GM23338 (cell line): ENCODE results near the gene KCNMA1. TPM values are rescaled to one million over a fixed set of nuclear protein-coding genes. Genes with fewer than 3 reads are reported as not detected.

Experiments used
- ATAC-seq: fragments of 200-7000 bp; cut with Tn5 transposase; 3 replicates; pipeline ENCODE4 v1.9.1; 2020
- DNase-seq: peaks from one replicate; pipeline ENCODE4 v3.0.0-alpha.2; 2015; ENCODE audit warnings: low spot score
- H2AFZ ChIP-seq: fragments of 200-600 bp; sonication (generic); 2 replicates; pipeline ENCODE4 v1.8.0; 2016; ENCODE audit warnings: antibody characterized with exemption, mild to moderate bottlenecking, moderate library complexity
- H3F3A ChIP-seq: fragments of 200-600 bp; sonication (generic); replicated peaks from 2 replicates; pipeline ENCODE4 v1.8.0; 2017; ENCODE audit warnings: antibody characterized with exemption, mixed run types, low read depth
- H3K27ac ChIP-seq: fragments of 200-600 bp; sonication (generic); 2 replicates; pipeline ENCODE4 v1.6.1; 2016; ENCODE audit warnings: low read depth
- H3K27me3 ChIP-seq: fragments of 200-600 bp; sonication (generic); 2 replicates; pipeline ENCODE4 v1.8.0; 2016; ENCODE audit warnings: mild to moderate bottlenecking, mixed run types, moderate library complexity; ENCODE audit not compliant: insufficient read depth
- H3K36me3 ChIP-seq: fragments of 200-600 bp; sonication (generic); 2 replicates; pipeline ENCODE4 v1.8.0; 2016; ENCODE audit warnings: mild to moderate bottlenecking; ENCODE audit not compliant: insufficient read depth
- H3K4me1 ChIP-seq: fragments of 200-600 bp; sonication (generic); 2 replicates; pipeline ENCODE4 v1.8.0; 2016; ENCODE audit warnings: mild to moderate bottlenecking, moderate library complexity; ENCODE audit not compliant: insufficient read depth
- H3K4me2 ChIP-seq: fragments of 200-600 bp; sonication (generic); 2 replicates; pipeline ENCODE4 v1.7.1; 2017; ENCODE audit warnings: mixed run types
- H3K4me3 ChIP-seq: fragments of 200-600 bp; sonication (generic); 2 replicates; pipeline ENCODE4 v1.6.1; 2016; ENCODE audit warnings: mixed run types
- H3K79me2 ChIP-seq: fragments of 200-600 bp; sonication (generic); replicated peaks from 2 replicates; pipeline ENCODE4 v1.8.0; 2017; ENCODE audit warnings: mild to moderate bottlenecking; ENCODE audit not compliant: insufficient read depth
- H3K9me2 ChIP-seq: fragments of 200-600 bp; sonication (generic); 2 replicates; pipeline ENCODE4 v1.8.0; 2017; ENCODE audit not compliant: insufficient read depth
- H4K20me1 ChIP-seq: fragments of 200-600 bp; sonication (generic); replicated peaks from 2 replicates; pipeline ENCODE4 v1.8.0; 2017; ENCODE audit warnings: mild to moderate bottlenecking; ENCODE audit not compliant: insufficient read depth
- H3K27ac Mint-ChIP-seq: 2 replicates; pipeline ENCODE4 v1.8.0; 2020; ENCODE audit warnings: inconsistent platforms, mild to moderate bottlenecking, moderate library complexity, mixed read lengths
- H3K27me3 Mint-ChIP-seq: 3 replicates; pipeline ENCODE4 v1.8.0; 2022; ENCODE audit warnings: low read depth, mild to moderate bottlenecking, moderate library complexity, mixed read lengths, inconsistent platforms; ENCODE audit not compliant: insufficient read depth, poor library complexity
- H3K36me3 Mint-ChIP-seq: 3 replicates; pipeline ENCODE4 v1.8.0; 2021; ENCODE audit warnings: low read depth, mild to moderate bottlenecking, inconsistent platforms, moderate library complexity, mixed read lengths
- H3K4me1 Mint-ChIP-seq: 3 replicates; pipeline ENCODE4 v1.8.0; 2020; ENCODE audit warnings: mild to moderate bottlenecking, inconsistent platforms, mixed read lengths
- H3K4me3 Mint-ChIP-seq: 3 replicates; pipeline ENCODE4 v1.8.0; 2021; ENCODE audit warnings: moderate library complexity, mild to moderate bottlenecking, inconsistent platforms, mixed read lengths
- H3K9me3 Mint-ChIP-seq: 3 replicates; pipeline ENCODE4 v1.8.0; 2020; ENCODE audit warnings: moderate library complexity, mild to moderate bottlenecking, inconsistent platforms, mixed read lengths
- CREB1 ChIP-seq: fragments of 250-450 bp; sonication (Bioruptor Pico); IDR thresholded peaks from 2 replicates; pipeline ENCODE4 v1.5.0; 2020; ENCODE audit warnings: low read depth, mild to moderate bottlenecking, moderate library complexity
- CTCF ChIP-seq, 2 experiments: fragments of 200-600 bp in 1 of 2; sonication (generic) in 1 of 2; conservative IDR thresholded peaks; 2 replicates each; pipeline versions ENCODE4 v1.5.1 to v1.6.1; 2016 to 2017; ENCODE audit warnings: antibody characterized with exemption in 2 of 2, low read depth in 2 of 2, mild to moderate bottlenecking in 2 of 2, moderate library complexity in 1 of 2
- ETS1 ChIP-seq: IDR thresholded peaks from 2 replicates; pipeline ENCODE4 v1.6.1; 2016; ENCODE audit warnings: antibody characterized with exemption
- EZH2 ChIP-seq: fragments of 200-600 bp; sonication (generic); IDR thresholded peaks from one replicate; pipeline ENCODE4 v1.8.0; 2017; ENCODE audit warnings: antibody characterized with exemption, mild to moderate bottlenecking, low read depth; ENCODE audit not compliant: unreplicated experiment
- JUNB ChIP-seq: IDR thresholded peaks from one replicate; pipeline ENCODE4 v1.6.1; 2016; ENCODE audit warnings: antibody characterized with exemption; ENCODE audit not compliant: unreplicated experiment
- NANOG ChIP-seq: IDR thresholded peaks from 2 replicates; pipeline ENCODE4 v1.6.1; 2016; ENCODE audit warnings: antibody characterized with exemption, borderline replicate concordance
- POLR2AphosphoS5 ChIP-seq: IDR thresholded peaks from 2 replicates; pipeline ENCODE4 v1.6.1; 2016; ENCODE audit warnings: antibody characterized with exemption, low read depth
- REST ChIP-seq: IDR thresholded peaks from one replicate; pipeline ENCODE4 v1.6.1; 2018; ENCODE audit warnings: antibody characterized with exemption; ENCODE audit not compliant: unreplicated experiment
- STAT1 ChIP-seq: IDR thresholded peaks from one replicate; pipeline ENCODE4 v1.6.1; 2016; ENCODE audit warnings: antibody characterized with exemption; ENCODE audit not compliant: unreplicated experiment
- ZNF114 ChIP-seq: fragments of 250-450 bp; sonication (Bioruptor Pico); IDR thresholded peaks from 2 replicates; pipeline ENCODE4 v1.5.0; 2020; ENCODE audit warnings: mild to moderate bottlenecking, moderate library complexity
- ZNF331 ChIP-seq: fragments of 250-450 bp; sonication (Bioruptor Pico); IDR thresholded peaks from 2 replicates; pipeline ENCODE4 v1.5.0; 2020; ENCODE audit warnings: low read depth, mild to moderate bottlenecking, moderate library complexity
- ZNF462 ChIP-seq: fragments of 250-450 bp; sonication (Bioruptor Pico); IDR thresholded peaks from 2 replicates; pipeline ENCODE4 v1.5.0; 2020; ENCODE audit warnings: mild to moderate bottlenecking, moderate library complexity
- polyA plus RNA-seq: library from polyadenylated mRNA; unstranded; fragments of >200 nt; fragmentation: Nextera tagmentation; extraction: Ambion mirVana; gene quantifications from 2 replicates; pipeline ENCODE4 v1.2.1, GENCODE V29; 2016
- total RNA-seq: library from RNA; depleted of rRNA; stranded (reverse); fragments of >200 nt; shearing (Covaris generic); gene quantifications from 2 replicates; pipeline ENCODE4 v1.2.3, GENCODE V29; 2014

The KCNMA1 gene
- total and polyA plus RNA-seq, 2 experiments from 2014 or later: 8.2 to 9.0 TPM

- H3F3A ChIP-seq: no peaks in the 10 kb centered on the region
- peaks cover 10% of the 10 kb centered on the region for H3K79me2 ChIP-seq
- no peaks in the 10 kb centered on the region for H3K27me3 ChIP-seq
- peaks cover 19% of the 10 kb centered on the region; the same call in 1 of the 2 replicates for H3K4me1 ChIP-seq
- Mint-ChIP-seq H3K27me3 (peaks cover 11% of the 10 kb centered on the region), H3K36me3 (no peaks in the 10 kb centered on the region), H3K4me1 (peaks cover 21% of the 10 kb centered on the region), H3K4me3 (no peak overlapping the region), H3K27ac (no peak overlapping the region), H3K9me3 (no peaks in the 10 kb centered on the region)
- H3K36me3 ChIP-seq: no peaks in the 10 kb centered on the region
- no peaks in the 10 kb centered on the region; the same call in 1 of the 2 replicates for H4K20me1 ChIP-seq
- DNase-seq (peak; percentile 35), ATAC-seq (no peak)
- TF ChIP-seq EZH2: no peak
- TF ChIP-seq REST: no peak
- no peak for TF ChIP-seq NANOG
- TF ChIP-seq ZNF331 (CRISPR knock-in tag): no peak
- TF ChIP-seq CREB1 (CRISPR knock-in tag): no peak
- TF ChIP-seq ZNF114 (CRISPR knock-in tag): no peak
- no peak for TF ChIP-seq STAT1
- TF ChIP-seq ETS1: no peak
- TF ChIP-seq JUNB: no peak
- no peak for TF ChIP-seq POLR2AphosphoS5
- TF ChIP-seq ZNF462 (CRISPR knock-in tag): no peak
- TF ChIP-seq CTCF (conservative IDR thresholded peaks at IDR 0.05; ENCODE audit: low read depth in 2 of 2): no peak
- H3K9me2 ChIP-seq: no peaks in the 10 kb centered on the region
- H3K27ac ChIP-seq: no peak overlapping the region
- H2AFZ ChIP-seq: no peak overlapping the region
- no peak overlapping the region for H3K4me2 ChIP-seq
- no peak overlapping the region for H3K4me3 ChIP-seq
These were observed 8.5 kb downstream of the KCNMA1 start for GRCh38 chr10:77628906-77629730.
